Measurements from ENCODE around the gene SMIM43. TPM values are rescaled to one million over a fixed set of nuclear protein-coding genes. Genes with fewer than 3 reads are reported as not detected.

The SMIM43 gene
- total RNA-seq, 1 experiment from 2014 or later, result not detected

DNA sequence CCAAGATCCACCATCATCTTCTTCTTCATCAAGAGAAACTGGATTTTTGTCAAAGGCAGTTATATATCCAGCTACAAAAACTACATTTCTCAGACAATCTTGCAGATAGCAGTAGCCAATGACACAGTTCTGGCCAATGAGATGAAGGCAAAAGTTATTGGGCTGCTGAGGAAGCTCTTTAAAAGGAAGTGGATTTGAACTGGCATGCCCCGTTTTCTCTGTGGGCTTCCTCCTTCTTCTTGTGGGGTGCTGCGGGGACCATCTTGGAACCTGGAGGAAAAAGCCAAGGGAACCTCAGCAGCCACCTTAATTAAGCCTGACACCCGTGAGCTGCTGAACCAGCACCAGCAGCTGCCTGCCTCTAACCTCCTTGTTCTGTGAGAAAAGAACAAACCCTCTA lies 4.8 kb downstream of the SMIM43 start:
- Histone ChIP-seq H3K4me2 (ENCODE audit: low read length) (no peak overlapping the region), H4K20me1 (ENCODE audit: insufficient read depth) (no peaks in the 10 kb centered on the region), H3K27me3 (ENCODE audit: insufficient read depth, low read length) (no peaks in the 10 kb centered on the region), H3K9me3 (ENCODE audit: control insufficient read depth in 1 of 2, insufficient read depth in 1 of 2, low read depth in 1 of 2, low read length in 2 of 2) (no peaks in the 10 kb centered on the region), H3K27ac (ENCODE audit: low read depth, low read length) (no peak overlapping the region), H2AFZ (ENCODE audit: low read depth, low read length, poor library complexity, severe bottlenecking) (no peak overlapping the region), H3K4me3 (replicated peaks in 1 of 2; ENCODE audit: low read depth in 1 of 2, low read length in 2 of 2) (no peak overlapping the region), H3K4me1 (ENCODE audit: control insufficient read depth in 1 of 2, insufficient read depth in 2 of 2, low read length in 2 of 2) (no peaks in the 10 kb centered on the region), H3K9ac (ENCODE audit: low read length) (no peak overlapping the region), H3K79me2 (ENCODE audit: insufficient read depth, low read length) (no peaks in the 10 kb centered on the region), H3K9me2 (ENCODE audit: insufficient read depth) (no peaks in the 10 kb centered on the region), H3K36me3 (ENCODE audit: control insufficient read depth in 1 of 2, insufficient read depth in 2 of 2, low read length in 2 of 2) (no peaks in the 10 kb centered on the region)
- CTCF ChIA-PET, result no interaction called here
- POLR2A ChIA-PET, result no interaction called here
- no peak for TF ChIP-seq RAD21 (IDR thresholded peaks at IDR 0.05; ENCODE audit: low read depth)
- no peak for ATAC-seq
- no peak for DNase-seq (ENCODE audit: low read depth, low spot score)
- RAD21 ChIA-PET (ENCODE audit: low non-redundant PET in 1 of 2, low total read pairs in 2 of 2, uncharacterized antibody in 2 of 2, unreplicated experiment in 2 of 2), result no interaction called here
- BruUV-seq (replicated peaks), result no TSS peak
- intact Hi-C loops (cut with micrococcal nuclease), result no loop called here

DNA sequence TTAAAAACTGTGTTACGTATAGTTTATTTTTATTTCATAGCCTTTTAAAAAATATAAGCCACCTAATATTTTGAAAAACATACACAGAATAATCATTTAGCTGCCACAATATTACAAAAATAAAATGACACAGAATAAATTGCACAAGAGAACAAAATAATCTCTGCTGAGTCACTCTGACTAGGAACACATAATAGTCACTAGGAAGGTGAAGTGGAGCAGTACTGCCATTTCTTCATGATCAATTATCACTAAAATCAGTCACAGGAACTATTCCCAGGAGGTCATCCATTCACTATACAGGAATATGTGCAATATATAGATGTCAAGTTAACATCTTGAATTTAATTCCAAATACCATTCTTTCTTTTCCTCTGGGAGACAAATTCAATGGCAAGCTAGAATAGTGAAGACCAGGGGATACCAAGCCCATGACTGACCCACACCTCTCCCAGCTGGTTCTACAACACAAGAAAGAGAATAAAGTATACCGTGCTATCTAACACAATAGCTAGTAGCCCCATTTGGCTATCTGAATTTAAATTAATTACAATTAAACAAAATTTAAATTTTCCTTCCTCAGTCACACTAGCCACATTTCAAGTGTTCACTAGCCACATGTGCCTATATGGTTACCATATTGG lies 5.9 kb downstream of the SMIM43 start:
- TF ChIP-seq SP1 (IDR thresholded peaks at IDR 0.05; ENCODE audit: low read depth) (no peak), TCF7L2 (IDR thresholded peaks at IDR 0.05; ENCODE audit: borderline replicate concordance, extremely low read depth, insufficient read depth, insufficient read length) (no peak), EGR1 (IDR thresholded peaks at IDR 0.05; ENCODE audit: low read depth) (no peak), ZFX (IDR thresholded peaks at IDR 0.05) (no peak), FOSL1 (IDR thresholded peaks at IDR 0.05; ENCODE audit: low read depth) (no peak), YY1 (IDR thresholded peaks at IDR 0.05; ENCODE audit: extremely low read depth, insufficient replicate concordance, low read depth, low read length) (no peak), EZH2 (IDR thresholded peaks at IDR 0.05) (no peak), CEBPB (IDR thresholded peaks at IDR 0.05; ENCODE audit: low read depth) (no peak), SIN3A (IDR thresholded peaks at IDR 0.05; ENCODE audit: low read depth) (no peak), ELF1 (IDR thresholded peaks at IDR 0.05; ENCODE audit: borderline replicate concordance, low read depth) (no peak), RAD21 (IDR thresholded peaks at IDR 0.05; ENCODE audit: low read depth) (no peak), EZH2phosphoT487 (IDR thresholded peaks at IDR 0.05; ENCODE audit: borderline replicate concordance) (no peak), SRF (IDR thresholded peaks at IDR 0.05; ENCODE audit: low read depth) (no peak), CBX3 (IDR thresholded peaks at IDR 0.05; ENCODE audit: low read depth) (no peak), ZNF274 (IDR thresholded peaks at IDR 0.05; ENCODE audit: low read depth, low read length) (no peak)
- TF ChIP-seq, protein P1, sequence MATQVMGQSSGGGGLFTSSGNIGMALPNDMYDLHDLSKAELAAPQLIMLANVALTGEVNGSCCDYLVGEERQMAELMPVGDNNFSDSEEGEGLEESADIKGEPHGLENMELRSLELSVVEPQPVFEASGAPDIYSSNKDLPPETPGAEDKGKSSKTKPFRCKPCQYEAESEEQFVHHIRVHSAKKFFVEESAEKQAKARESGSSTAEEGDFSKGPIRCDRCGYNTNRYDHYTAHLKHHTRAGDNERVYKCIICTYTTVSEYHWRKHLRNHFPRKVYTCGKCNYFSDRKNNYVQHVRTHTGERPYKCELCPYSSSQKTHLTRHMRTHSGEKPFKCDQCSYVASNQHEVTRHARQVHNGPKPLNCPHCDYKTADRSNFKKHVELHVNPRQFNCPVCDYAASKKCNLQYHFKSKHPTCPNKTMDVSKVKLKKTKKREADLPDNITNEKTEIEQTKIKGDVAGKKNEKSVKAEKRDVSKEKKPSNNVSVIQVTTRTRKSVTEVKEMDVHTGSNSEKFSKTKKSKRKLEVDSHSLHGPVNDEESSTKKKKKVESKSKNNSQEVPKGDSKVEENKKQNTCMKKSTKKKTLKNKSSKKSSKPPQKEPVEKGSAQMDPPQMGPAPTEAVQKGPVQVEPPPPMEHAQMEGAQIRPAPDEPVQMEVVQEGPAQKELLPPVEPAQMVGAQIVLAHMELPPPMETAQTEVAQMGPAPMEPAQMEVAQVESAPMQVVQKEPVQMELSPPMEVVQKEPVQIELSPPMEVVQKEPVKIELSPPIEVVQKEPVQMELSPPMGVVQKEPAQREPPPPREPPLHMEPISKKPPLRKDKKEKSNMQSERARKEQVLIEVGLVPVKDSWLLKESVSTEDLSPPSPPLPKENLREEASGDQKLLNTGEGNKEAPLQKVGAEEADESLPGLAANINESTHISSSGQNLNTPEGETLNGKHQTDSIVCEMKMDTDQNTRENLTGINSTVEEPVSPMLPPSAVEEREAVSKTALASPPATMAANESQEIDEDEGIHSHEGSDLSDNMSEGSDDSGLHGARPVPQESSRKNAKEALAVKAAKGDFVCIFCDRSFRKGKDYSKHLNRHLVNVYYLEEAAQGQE (IDR thresholded peaks at IDR 0.05; ENCODE audit: low read depth), result no peak
- TF ChIP-seq, protein P2, sequence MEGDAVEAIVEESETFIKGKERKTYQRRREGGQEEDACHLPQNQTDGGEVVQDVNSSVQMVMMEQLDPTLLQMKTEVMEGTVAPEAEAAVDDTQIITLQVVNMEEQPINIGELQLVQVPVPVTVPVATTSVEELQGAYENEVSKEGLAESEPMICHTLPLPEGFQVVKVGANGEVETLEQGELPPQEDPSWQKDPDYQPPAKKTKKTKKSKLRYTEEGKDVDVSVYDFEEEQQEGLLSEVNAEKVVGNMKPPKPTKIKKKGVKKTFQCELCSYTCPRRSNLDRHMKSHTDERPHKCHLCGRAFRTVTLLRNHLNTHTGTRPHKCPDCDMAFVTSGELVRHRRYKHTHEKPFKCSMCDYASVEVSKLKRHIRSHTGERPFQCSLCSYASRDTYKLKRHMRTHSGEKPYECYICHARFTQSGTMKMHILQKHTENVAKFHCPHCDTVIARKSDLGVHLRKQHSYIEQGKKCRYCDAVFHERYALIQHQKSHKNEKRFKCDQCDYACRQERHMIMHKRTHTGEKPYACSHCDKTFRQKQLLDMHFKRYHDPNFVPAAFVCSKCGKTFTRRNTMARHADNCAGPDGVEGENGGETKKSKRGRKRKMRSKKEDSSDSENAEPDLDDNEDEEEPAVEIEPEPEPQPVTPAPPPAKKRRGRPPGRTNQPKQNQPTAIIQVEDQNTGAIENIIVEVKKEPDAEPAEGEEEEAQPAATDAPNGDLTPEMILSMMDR (IDR thresholded peaks at IDR 0.05 in 2 of 3, conservative IDR thresholded peaks at IDR 0.05 in 1 of 3; ENCODE audit: borderline replicate concordance in 1 of 3, insufficient read depth in 1 of 3, low read depth in 2 of 3, low read length in 2 of 3), result no peak
- Histone ChIP-seq H3K4me2 (ENCODE audit: low read length) (no peak overlapping the region), H3K9me3 (ENCODE audit: control insufficient read depth in 1 of 2, insufficient read depth in 1 of 2, low read depth in 1 of 2, low read length in 2 of 2) (no peaks in the 10 kb centered on the region), H3K9me2 (ENCODE audit: insufficient read depth) (no peaks in the 10 kb centered on the region), H3K27ac (ENCODE audit: low read depth, low read length) (no peak overlapping the region), H3K36me3 (ENCODE audit: control insufficient read depth in 1 of 2, insufficient read depth in 2 of 2, low read length in 2 of 2) (no peaks in the 10 kb centered on the region), H3K4me3 (replicated peaks in 1 of 2; ENCODE audit: low read depth in 1 of 2, low read length in 2 of 2) (no peak overlapping the region), H2AFZ (ENCODE audit: low read depth, low read length, poor library complexity, severe bottlenecking) (no peak overlapping the region), H4K20me1 (ENCODE audit: insufficient read depth) (no peaks in the 10 kb centered on the region), H3K27me3 (ENCODE audit: insufficient read depth, low read length) (no peaks in the 10 kb centered on the region), H3K4me1 (ENCODE audit: control insufficient read depth in 1 of 2, insufficient read depth in 2 of 2, low read length in 2 of 2) (no peaks in the 10 kb centered on the region), H3K9ac (ENCODE audit: low read length) (no peak overlapping the region), H3K79me2 (ENCODE audit: insufficient read depth, low read length) (no peaks in the 10 kb centered on the region)
- intact Hi-C loops (cut with micrococcal nuclease), result no loop called here
- CTCF ChIA-PET, result no interaction called here
- no TSS peak for BruUV-seq (replicated peaks)
- POLR2A ChIA-PET, result no interaction called here
- ATAC-seq, result no peak
- no peak for DNase-seq (ENCODE audit: low read depth, low spot score)
- RAD21 ChIA-PET (ENCODE audit: low non-redundant PET in 1 of 2, low total read pairs in 2 of 2, uncharacterized antibody in 2 of 2, unreplicated experiment in 2 of 2), result no interaction called here
